GM12891 (cell line): ENCODE data around the gene CCDC158.

Experiments used
- PAX5 ChIP-seq: IDR thresholded peaks from 2 replicates; pipeline ENCODE4 v1.6.1; 2011; ENCODE audit warnings: low read length, moderate library complexity, mild to moderate bottlenecking; ENCODE audit not compliant: insufficient read depth, severe bottlenecking
- POLR2A ChIP-seq: IDR thresholded peaks from 2 replicates; pipeline ENCODE4 v1.6.1; 2011; ENCODE audit warnings: low read depth, low read length, control low read depth
- POLR2AphosphoS5 ChIP-seq: IDR thresholded peaks from 2 replicates; pipeline ENCODE4 v1.6.1; 2011; ENCODE audit warnings: low read depth, low read length, control low read depth
- SPI1 ChIP-seq: IDR thresholded peaks from 2 replicates; pipeline ENCODE4 v1.6.1; 2011; ENCODE audit warnings: low read depth, low read length, control low read depth
- TAF1 ChIP-seq: IDR thresholded peaks from 2 replicates; pipeline ENCODE4 v1.6.1; 2011; ENCODE audit warnings: low read depth, low read length, control low read depth

GRCh38 chr4:76325072-76325471 lies 95.9 kb downstream of the CCDC158 start:
- TF ChIP-seq POLR2A (no peak), POLR2AphosphoS5 (no peak), TAF1 (no peak), PAX5 (no peak), SPI1 (no peak)
